Right cardiac atrium (tissue), 5 donors: Measurements from ENCODE around the gene GRIP1. TPM values are rescaled to one million over a fixed set of nuclear protein-coding genes. Genes with fewer than 3 reads are reported as not detected.

Experiments
- ATAC-seq, 2 donors: fragments of 200-7000 bp; cut with Tn5 transposase; one replicate each; pipeline versions ENCODE4 v1.8.0 to v1.9.1; 2020; ENCODE audit warnings: moderate library complexity in 2 of 2, mild to moderate bottlenecking in 1 of 2
- DNase-seq, 3 donors: peaks; one replicate each; pipeline ENCODE4 v3.0.0-alpha.2; 2020
- H3K27ac ChIP-seq: one replicate; pipeline ENCODE4 v1.5.1; 2013; ENCODE audit warnings: mild to moderate bottlenecking, low read length, control low read depth, moderate library complexity
- H3K27me3 ChIP-seq: one replicate; pipeline ENCODE4 v1.6.1; 2013; ENCODE audit not compliant: control insufficient read depth, insufficient read depth
- H3K4me1 ChIP-seq: one replicate; pipeline ENCODE4 v1.6.1; 2013; ENCODE audit warnings: low read length; ENCODE audit not compliant: control insufficient read depth, insufficient read depth
- H3K4me3 ChIP-seq: one replicate; pipeline ENCODE4 v1.5.1; 2013; ENCODE audit warnings: low read length, control low read depth
- H3K9me3 ChIP-seq: one replicate; pipeline ENCODE4 v1.6.1; 2013; ENCODE audit warnings: low read length; ENCODE audit not compliant: control insufficient read depth
- WGBS: extraction: QIAGEN DNeasy Blood & Tissue Kit; methylation state at CpG from one replicate; pipeline ENCODE4 v1.1.7; 2013; 5-methylcytosine and 5-hydroxymethylcytosine counted together
- intact Hi-C, 4 donors: fragments of 100-400 bp; cut with DNase I; formaldehyde crosslinking; loops; one replicate each; pipeline versions ENCODE4 v1.11.0 to v1.14.0; 2022 to 2023
- polyA plus RNA-seq: library from polyadenylated mRNA; stranded (reverse); fragments of 200-250 nt; gene quantifications from one replicate; pipeline ENCODE4 v1.2.3, GENCODE V29; 2013
- total RNA-seq, 4 donors: library from RNA; stranded (reverse); fragmentation: NEBNext Ultra II Directional; extraction: Animal tissue kit (Norgen Biotek cat#: 25700); gene quantifications; one replicate each; pipeline ENCODE4 v1.2.1, GENCODE V29; 2021
- donor health status: healthy with polysubstance abuse.
- donor health status: DM: no; HTN: yes; CAD: no.
- donor health status: DM: no; HTN: no; CAD: no.
- donor health status: DM: no; HTN: yes; CAD: no; lungs with severe emphysema.
- donor health status: DM: yes; HTN: yes; CAD: no.

Gene GRIP1
- total and polyA plus RNA-seq, 5 donors = 2.3 to 25.7 (median 14.9) TPM

- DNase-seq = no peak
- Histone ChIP-seq H3K27ac (no peak overlapping the region), H3K9me3 (no peaks in the 10 kb centered on the region), H3K27me3 (no peaks in the 10 kb centered on the region), H3K4me1 (no peaks in the 10 kb centered on the region), H3K4me3 (no peak overlapping the region)
- intact Hi-C loops = no loop called here
- WGBS = 89% methylated on average over 5 of the region's 5 CpGs
- ATAC-seq = no peak
Measured at GRCh38 chr12:66380769-66381535, 297.9 kb downstream of the GRIP1 start.

DNA sequence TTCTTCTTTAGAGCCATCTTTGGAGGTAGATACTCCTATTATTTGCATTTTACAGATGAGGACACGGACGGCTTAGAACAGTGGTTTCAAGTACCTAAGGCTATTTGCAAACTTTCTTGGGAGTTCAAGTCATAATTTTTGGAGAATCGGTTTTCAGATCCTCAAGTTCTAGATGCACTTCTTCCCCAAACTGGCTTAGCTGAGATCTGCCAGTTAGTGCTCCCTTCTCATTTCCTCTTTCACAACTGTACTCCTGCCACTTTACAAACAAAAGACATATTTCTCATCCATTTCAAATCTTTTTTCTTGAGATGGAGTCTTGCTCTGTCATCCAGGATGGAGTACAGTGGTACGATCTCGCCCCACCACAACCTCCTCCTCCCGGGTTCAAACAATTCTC lies 299.3 kb downstream of the GRIP1 start:
- intact Hi-C loops = no loop called here
- no peak overlapping the region for H3K4me3 ChIP-seq
- no peaks in the 10 kb centered on the region for H3K4me1 ChIP-seq
- DNase-seq = no peak
- H3K9me3 ChIP-seq = no peaks in the 10 kb centered on the region
- ATAC-seq = no peak
- H3K27me3 ChIP-seq = no peaks in the 10 kb centered on the region
- 89% methylated on average over 6 of the region's 6 CpGs for WGBS
- H3K27ac ChIP-seq = no peak overlapping the region

DNA sequence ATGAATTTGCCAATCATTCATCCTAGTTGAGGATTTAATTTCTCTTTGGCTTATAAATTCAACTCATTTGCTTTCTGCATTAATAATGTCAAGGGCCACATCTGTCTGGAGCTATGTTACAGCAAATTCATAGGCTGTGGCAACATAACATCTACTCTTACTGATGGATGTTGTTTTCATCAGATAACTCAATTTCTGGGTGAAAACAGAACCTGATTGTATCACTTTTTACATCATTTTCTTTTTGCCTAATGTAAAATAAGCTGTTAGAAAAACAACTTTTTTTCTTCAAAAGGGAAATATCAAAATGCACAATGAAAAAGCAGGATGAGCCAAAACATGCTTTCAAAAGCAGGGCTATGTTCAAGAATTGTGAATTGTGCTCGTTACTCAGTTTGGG lies 303.3 kb downstream of the GRIP1 start:
- no peaks in the 10 kb centered on the region for H3K4me1 ChIP-seq
- no peak for DNase-seq
- intact Hi-C loops = no loop called here
- H3K27ac ChIP-seq = no peak overlapping the region
- no peaks in the 10 kb centered on the region for H3K27me3 ChIP-seq
- H3K9me3 ChIP-seq = no peaks in the 10 kb centered on the region
- no peak overlapping the region for H3K4me3 ChIP-seq
- 80% methylated on average over 1 of the region's 1 CpG for WGBS
- no peak for ATAC-seq

DNA sequence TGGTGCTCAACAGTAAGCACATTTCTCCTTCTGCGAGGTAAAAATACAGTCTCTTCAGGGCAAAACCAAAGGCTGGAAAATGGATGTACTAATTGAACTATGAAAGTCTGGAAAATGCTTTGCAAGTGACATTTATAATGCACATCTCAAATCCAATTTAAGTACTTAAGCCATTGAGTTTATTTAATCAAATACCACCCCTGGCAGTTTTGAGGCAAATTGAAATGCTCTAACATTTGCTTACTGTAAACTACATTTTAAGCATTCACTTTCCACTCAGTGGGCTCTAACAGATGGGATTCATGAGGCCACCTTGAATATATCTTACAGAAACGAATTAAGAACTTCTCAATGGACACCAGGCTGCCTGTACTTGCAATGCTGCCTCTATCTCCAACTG lies 306.9 kb downstream of the GRIP1 start:
- Histone ChIP-seq H3K27me3 (no peaks in the 10 kb centered on the region), H3K27ac (no peak overlapping the region), H3K4me3 (no peak overlapping the region), H3K4me1 (no peaks in the 10 kb centered on the region), H3K9me3 (no peaks in the 10 kb centered on the region)
- intact Hi-C loops = loop anchor here in 1 of 4 donors (5.0 kb wide), 1 partner anchor 50 kb away; no protein-coding TSS in a partner anchor
- 79% methylated on average over 2 of the region's 2 CpGs for WGBS
- no peak for ATAC-seq
- no peak for DNase-seq

GRCh38 chr12:66367015-66367667 lies 311.7 kb downstream of the GRIP1 start:
- WGBS = 55% methylated on average over 3 of the region's 3 CpGs
- Histone ChIP-seq H3K4me1 (no peaks in the 10 kb centered on the region), H3K27me3 (no peaks in the 10 kb centered on the region), H3K27ac (no peak overlapping the region), H3K9me3 (no peaks in the 10 kb centered on the region), H3K4me3 (no peak overlapping the region)
- intact Hi-C loops = no loop called here
- ATAC-seq = no peak
- no peak for DNase-seq

DNA sequence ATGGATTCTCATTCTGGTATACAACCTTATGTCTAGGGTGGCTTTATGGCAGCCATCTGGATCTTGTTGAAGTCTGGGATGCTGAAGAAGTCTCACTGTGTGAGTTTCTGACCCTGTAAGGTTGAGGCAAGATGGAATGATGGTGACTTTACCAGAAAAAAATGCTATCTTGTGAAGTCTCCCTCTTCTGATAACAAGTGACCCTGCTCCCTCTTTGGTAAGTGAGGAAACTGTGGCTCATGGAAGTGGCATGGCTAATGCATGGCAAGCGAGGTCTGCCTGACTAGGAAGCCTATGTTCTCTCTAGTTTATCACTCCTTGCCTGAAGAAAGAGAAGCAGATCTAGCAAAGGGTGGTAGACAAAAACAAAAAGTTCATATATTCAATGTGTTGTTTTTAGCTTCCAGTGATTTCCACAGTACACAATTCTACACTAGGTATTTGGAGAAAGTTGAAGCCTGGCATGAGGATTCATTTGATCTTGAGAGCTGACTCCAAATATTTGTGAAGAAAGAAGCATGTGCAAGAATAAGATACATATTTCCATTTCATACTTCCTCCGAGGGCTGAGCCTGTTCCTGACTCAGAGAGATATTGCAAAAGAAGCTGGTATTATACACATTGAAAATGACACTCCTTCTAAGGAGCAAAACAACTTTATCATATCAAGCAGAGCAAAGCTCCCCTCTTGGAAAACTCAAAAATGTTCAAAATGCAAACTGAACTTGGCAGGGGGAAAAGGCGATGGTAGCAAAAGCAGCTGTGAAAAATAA lies 313.0 kb downstream of the GRIP1 start:
- no peaks in the 10 kb centered on the region for H3K9me3 ChIP-seq
- DNase-seq = no peak
- no peak overlapping the region for H3K4me3 ChIP-seq
- no peak overlapping the region for H3K27ac ChIP-seq
- ATAC-seq = no peak
- no peaks in the 10 kb centered on the region for H3K4me1 ChIP-seq
- 59% methylated on average over 3 of the region's 3 CpGs for WGBS
- intact Hi-C loops = no loop called here
- no peaks in the 10 kb centered on the region for H3K27me3 ChIP-seq

GRCh38 chr12:66361703-66362102 lies 317.2 kb downstream of the GRIP1 start:
- Histone ChIP-seq H3K9me3 (no peaks in the 10 kb centered on the region), H3K27ac (no peak overlapping the region), H3K4me3 (no peak overlapping the region), H3K27me3 (no peaks in the 10 kb centered on the region), H3K4me1 (no peaks in the 10 kb centered on the region)
- ATAC-seq = no peak
- peak in 1 of 3 donors; percentile 19 for DNase-seq
- WGBS = 90% methylated on average over 4 of the region's 4 CpGs
- intact Hi-C loops = no loop called here

- no peaks in the 10 kb centered on the region for H3K9me3 ChIP-seq
- ATAC-seq (no peak), DNase-seq (no peak)
- intact Hi-C loops = no loop called here
- H3K4me1 ChIP-seq = no peaks in the 10 kb centered on the region
- no peak overlapping the region for H3K27ac ChIP-seq
- no peak overlapping the region for H3K4me3 ChIP-seq
- H3K27me3 ChIP-seq = no peaks in the 10 kb centered on the region
Measured at GRCh38 chr12:66359300-66359699, 319.6 kb downstream of the GRIP1 start.

DNA sequence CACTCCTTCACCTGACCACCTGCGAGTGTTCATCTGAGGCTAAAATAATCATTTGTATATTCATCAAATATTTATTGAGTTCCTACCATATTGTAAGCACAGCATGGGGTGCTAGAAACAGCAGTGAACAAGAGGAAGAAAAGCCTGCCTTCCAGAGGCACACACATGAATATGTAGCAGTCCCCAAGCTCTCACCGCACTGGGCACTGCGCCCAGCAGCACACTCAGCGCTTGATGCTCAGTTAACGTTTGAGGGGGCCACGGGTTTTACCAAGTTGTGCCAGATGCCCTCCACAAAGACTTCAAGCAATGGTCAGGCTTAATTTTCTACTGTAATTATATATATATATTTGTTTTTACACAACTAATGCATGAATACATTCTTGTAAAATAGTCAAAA lies 324.6 kb downstream of the GRIP1 start:
- no peaks in the 10 kb centered on the region for H3K9me3 ChIP-seq
- 67% methylated on average over 6 of the region's 6 CpGs for WGBS
- no peak for DNase-seq
- no peak overlapping the region for H3K27ac ChIP-seq
- intact Hi-C loops = no loop called here
- H3K27me3 ChIP-seq = no peaks in the 10 kb centered on the region
- no peaks in the 10 kb centered on the region for H3K4me1 ChIP-seq
- no peak overlapping the region for H3K4me3 ChIP-seq
- ATAC-seq = no peak

GRCh38 chr12:66352899-66353298 lies 326.0 kb downstream of the GRIP1 start:
- no peak overlapping the region for H3K4me3 ChIP-seq
- WGBS = 97% methylated on average over 8 of the region's 8 CpGs
- no peak for DNase-seq
- no peaks in the 10 kb centered on the region for H3K4me1 ChIP-seq
- no peak overlapping the region for H3K27ac ChIP-seq
- intact Hi-C loops = no loop called here
- no peak for ATAC-seq
- no peaks in the 10 kb centered on the region for H3K9me3 ChIP-seq
- no peaks in the 10 kb centered on the region for H3K27me3 ChIP-seq

DNA sequence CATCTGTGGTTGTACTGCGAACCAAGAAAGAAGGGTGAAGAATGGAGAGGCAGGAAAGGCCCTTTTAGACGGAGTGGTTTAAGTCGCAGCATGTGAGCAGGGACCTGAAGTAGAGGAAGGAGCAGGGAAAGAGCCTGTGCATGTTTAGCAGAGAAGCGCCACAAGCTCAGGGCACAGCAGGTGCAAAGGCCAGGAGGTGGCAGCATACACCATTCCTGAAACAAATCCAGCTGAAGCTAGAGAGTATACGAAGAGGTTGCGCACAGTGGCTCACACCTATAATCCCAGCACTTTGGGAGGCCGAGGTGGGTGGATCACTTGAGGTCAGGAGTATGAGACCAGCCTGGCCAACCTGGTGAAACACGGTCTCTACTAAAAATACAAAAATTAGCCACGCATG lies 326.7 kb downstream of the GRIP1 start:
- Histone ChIP-seq H3K27me3 (no peaks in the 10 kb centered on the region), H3K9me3 (no peaks in the 10 kb centered on the region), H3K4me3 (no peak overlapping the region), H3K27ac (no peak overlapping the region), H3K4me1 (no peaks in the 10 kb centered on the region)
- intact Hi-C loops = no loop called here
- DNase-seq = peak in 2 of 3 donors; percentile 49 to 55
- WGBS = 83% methylated on average over 9 of the region's 9 CpGs
- peak in 1 of 2 donors; percentile 29 for ATAC-seq
